Ascending aorta (tissue), 2 donors: ENCODE results near the gene PLD3. TPM values are rescaled to one million over a fixed set of nuclear protein-coding genes. Genes with fewer than 3 reads are reported as not detected.

ENCODE experiments used
- DNase-seq, 2 donors: peaks; one replicate each; pipeline ENCODE4 v3.0.0-alpha.2; 2019; ENCODE audit warnings: low spot score in 2 of 2
- H3K27ac ChIP-seq, 2 donors: fragments of 200-600 bp; sonication (generic); one replicate each; pipeline ENCODE4 v1.5.1; 2016 to 2017; ENCODE audit warnings: mild to moderate bottlenecking in 1 of 2
- H3K27me3 ChIP-seq: fragments of 200-600 bp; sonication (generic); one replicate; pipeline ENCODE4 v1.5.1; 2017
- H3K36me3 ChIP-seq, 2 donors: fragments of 200-600 bp; sonication (generic); one replicate each; pipeline ENCODE4 v1.5.1; 2016
- H3K4me1 ChIP-seq, 2 donors: fragments of 200-600 bp; sonication (generic); one replicate each; pipeline ENCODE4 v1.5.1; 2016 to 2017; ENCODE audit warnings: mild to moderate bottlenecking in 1 of 2
- H3K4me3 ChIP-seq, 2 donors: fragments of 200-600 bp; sonication (generic); one replicate each; pipeline ENCODE4 v1.5.1; 2016 to 2017; ENCODE audit warnings: mild to moderate bottlenecking in 1 of 2
- H3K9me3 ChIP-seq, 2 donors: fragments of 200-600 bp; sonication (generic); one replicate each; pipeline ENCODE4 v1.5.1; 2016
- intact Hi-C: fragments of 100-400 bp; cut with DNase I; formaldehyde crosslinking; loops from one replicate; pipeline ENCODE4 v1.15.1; 2023
- total RNA-seq: library from RNA; depleted of rRNA; stranded (reverse); fragments of >200 nt; gene quantifications from one replicate; pipeline ENCODE4 v1.1.0, GENCODE V29; 2016
- TF ChIP-seq, protein P1 (sequence below), 3 experiments: fragments of 200-600 bp in 2 of 3; fragments of 450-650 bp in 1 of 3; sonication (generic) in 2 of 3; IDR thresholded peaks; one replicate each; pipeline ENCODE4 v1.5.1; 2016 to 2019; ENCODE audit warnings: antibody characterized with exemption in 3 of 3, mild to moderate bottlenecking in 1 of 3, moderate library complexity in 1 of 3

Gene PLD3
- total RNA-seq, 1 donor from 2014 or later = 345 TPM

DNA sequence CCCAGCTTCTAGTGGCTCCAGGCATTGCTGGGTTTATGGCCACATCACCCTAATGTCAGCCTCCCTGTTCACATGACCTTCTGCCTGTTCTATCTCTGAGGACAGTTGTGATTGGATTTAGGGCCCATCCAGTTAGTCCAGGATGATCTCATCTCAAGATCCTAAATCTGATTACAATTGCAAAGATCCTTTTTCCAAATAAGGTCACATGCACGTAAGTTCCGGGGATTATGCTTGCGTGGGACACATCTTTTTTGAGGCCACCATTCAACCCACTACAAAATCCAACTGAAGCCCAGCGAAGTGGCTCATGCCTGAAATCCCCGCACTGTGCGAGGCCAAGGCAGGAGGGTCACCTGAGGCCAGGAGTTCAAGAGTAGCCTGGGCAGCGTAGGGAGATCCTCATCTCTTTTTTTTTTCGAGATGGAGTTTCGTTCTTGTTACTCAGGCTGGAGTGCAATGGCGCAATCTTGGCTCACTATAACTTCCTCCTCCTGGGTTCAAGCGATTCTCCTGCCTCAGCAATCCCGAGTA lies 12.3 kb downstream of the PLD3 start:
- H3K4me3 ChIP-seq = no peak overlapping the region
- H3K27me3 ChIP-seq = no peaks in the 10 kb centered on the region
- DNase-seq = no peak
- H3K4me1 ChIP-seq = peaks cover 0 to 3% of the 10 kb centered on the region in 2 donors
- H3K9me3 ChIP-seq = no peaks in the 10 kb centered on the region
- peaks cover 0 to 4% of the 10 kb centered on the region in 2 donors for H3K36me3 ChIP-seq
- intact Hi-C loops = no loop called here
- no peak overlapping the region for H3K27ac ChIP-seq
- TF ChIP-seq, protein P1, sequence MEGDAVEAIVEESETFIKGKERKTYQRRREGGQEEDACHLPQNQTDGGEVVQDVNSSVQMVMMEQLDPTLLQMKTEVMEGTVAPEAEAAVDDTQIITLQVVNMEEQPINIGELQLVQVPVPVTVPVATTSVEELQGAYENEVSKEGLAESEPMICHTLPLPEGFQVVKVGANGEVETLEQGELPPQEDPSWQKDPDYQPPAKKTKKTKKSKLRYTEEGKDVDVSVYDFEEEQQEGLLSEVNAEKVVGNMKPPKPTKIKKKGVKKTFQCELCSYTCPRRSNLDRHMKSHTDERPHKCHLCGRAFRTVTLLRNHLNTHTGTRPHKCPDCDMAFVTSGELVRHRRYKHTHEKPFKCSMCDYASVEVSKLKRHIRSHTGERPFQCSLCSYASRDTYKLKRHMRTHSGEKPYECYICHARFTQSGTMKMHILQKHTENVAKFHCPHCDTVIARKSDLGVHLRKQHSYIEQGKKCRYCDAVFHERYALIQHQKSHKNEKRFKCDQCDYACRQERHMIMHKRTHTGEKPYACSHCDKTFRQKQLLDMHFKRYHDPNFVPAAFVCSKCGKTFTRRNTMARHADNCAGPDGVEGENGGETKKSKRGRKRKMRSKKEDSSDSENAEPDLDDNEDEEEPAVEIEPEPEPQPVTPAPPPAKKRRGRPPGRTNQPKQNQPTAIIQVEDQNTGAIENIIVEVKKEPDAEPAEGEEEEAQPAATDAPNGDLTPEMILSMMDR (IDR thresholded peaks at IDR 0.05) = no peak

DNA sequence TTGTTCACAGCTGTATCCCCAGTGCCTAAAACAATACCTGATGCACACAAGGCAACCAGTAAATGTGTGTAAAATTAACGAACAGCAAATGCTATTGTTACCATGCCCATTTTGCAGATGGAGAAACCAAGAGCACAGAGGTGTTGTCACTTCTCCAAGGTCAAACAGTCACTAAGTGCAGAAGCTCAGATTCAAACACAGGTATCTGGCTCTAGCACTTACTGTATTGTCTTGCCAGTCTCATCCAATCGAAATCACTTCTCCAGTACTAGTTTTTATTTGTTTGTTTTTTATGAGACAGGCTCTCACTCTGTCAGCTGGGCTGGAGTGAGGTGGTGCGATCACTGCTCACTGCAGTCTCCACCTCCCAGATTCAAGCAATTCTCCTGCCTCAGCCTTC lies 13.7 kb downstream of the PLD3 start:
- H3K27me3 ChIP-seq = no peaks in the 10 kb centered on the region
- DNase-seq = no peak
- no peak overlapping the region for H3K27ac ChIP-seq
- TF ChIP-seq, protein P1 (IDR thresholded peaks at IDR 0.05) = no peak
- no peak overlapping the region for H3K4me3 ChIP-seq
- H3K9me3 ChIP-seq = no peaks in the 10 kb centered on the region
- peaks cover 0 to 5% of the 10 kb centered on the region in 2 donors for H3K4me1 ChIP-seq
- intact Hi-C loops = no loop called here
- peaks cover 10 to 12% of the 10 kb centered on the region in 2 donors for H3K36me3 ChIP-seq

DNA sequence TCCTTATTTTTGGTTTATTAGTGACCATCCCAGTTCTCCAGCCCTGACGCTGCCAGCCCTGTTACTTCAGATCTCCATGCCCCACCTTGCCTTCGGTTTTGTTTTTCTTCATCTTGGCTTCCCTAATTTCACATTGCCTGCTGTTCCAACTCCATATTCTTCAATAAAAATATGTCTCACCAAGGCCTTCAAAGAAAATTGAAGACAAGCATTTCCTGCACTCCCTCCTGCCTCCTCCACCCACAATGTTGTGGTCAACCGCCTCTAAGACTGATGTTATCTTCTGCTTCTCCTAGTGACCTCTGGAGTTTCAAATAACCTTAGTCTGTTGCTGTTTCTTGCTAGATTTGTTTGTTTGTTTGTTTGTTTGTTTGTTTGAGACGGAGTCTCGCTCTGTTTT lies 14.6 kb downstream of the PLD3 start:
- TF ChIP-seq, protein P1 (IDR thresholded peaks at IDR 0.05) = no peak

DNA sequence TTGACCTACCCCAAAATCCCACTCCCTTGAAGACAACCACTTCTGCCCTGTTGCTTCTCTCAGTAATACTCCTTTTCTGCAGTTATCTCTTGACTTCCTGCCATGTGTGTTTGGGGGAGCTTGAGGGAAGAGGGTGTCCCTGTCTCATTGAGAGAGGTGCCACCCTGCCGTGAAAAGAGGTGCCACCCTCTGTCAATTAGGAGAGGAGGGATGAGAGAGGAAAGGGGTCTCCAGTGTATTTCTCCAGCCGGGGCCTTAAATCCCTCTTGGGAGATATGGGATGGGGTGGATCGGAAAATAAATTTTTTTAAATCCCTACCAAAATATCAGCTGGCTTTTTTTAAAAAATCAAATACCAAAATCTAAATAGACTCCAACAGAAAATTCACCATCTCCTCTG lies 16.5 kb downstream of the PLD3 start:
- peak overlapping the region; percentile 52 to 54 for H3K4me3 ChIP-seq

More for the DNA sequence above, 14.6 kb downstream of the PLD3 start:
- intact Hi-C loops = no loop called here
- no peak for DNase-seq
- Histone ChIP-seq H3K4me3 (no peak overlapping the region), H3K27me3 (no peaks in the 10 kb centered on the region), H3K27ac (no peak overlapping the region), H3K4me1 (peaks cover 0 to 5% of the 10 kb centered on the region in 2 donors), H3K9me3 (no peaks in the 10 kb centered on the region), H3K36me3 (peaks cover 19% of the 10 kb centered on the region in 2 donors)

DNA sequence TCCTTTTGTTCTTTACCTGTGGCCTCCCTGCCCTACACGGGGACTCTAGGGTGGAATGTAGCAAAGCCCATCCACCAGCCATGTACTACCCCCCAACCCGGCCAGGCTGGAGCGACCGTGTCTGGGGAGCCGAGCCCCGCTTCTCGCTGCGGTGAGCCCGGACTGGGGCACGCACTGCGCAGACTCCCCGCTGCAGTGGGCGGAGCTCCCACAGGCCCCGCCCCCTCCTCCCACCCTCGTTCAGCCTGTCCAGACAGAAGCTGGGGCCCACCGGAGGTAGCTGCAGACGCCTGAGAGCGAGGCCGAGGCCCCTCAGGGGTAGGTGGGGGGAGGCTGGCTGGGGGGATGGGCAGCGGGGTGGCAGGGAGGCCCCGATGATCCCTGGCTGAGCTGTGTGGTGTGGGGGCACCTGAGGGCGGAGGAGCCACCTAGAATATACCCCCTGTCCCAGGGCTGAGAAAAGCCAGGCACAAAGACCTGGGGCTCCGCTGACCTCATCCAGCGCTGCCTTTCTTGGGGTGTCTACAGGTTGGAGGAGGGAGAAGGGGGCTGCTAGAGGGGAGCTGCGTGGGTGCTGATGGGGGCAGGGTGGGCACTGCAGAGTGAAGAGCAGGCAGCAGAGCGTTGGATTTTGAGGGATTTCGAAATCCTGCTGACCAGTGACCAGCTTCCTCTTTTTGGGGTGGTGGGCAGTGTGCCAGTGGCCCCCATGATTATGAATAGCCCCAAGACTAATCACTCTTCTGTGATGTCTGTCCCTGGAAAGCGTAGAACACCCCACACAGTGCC lies 17.3 kb downstream of the PLD3 start:
- H3K4me1 ChIP-seq = peaks cover 0 to 5% of the 10 kb centered on the region in 2 donors

More for the DNA sequence above, 16.5 kb downstream of the PLD3 start:
- H3K27me3 ChIP-seq = no peaks in the 10 kb centered on the region
- peaks cover 0 to 5% of the 10 kb centered on the region in 2 donors for H3K4me1 ChIP-seq
- intact Hi-C loops = no loop called here
- no peaks in the 10 kb centered on the region for H3K9me3 ChIP-seq
- DNase-seq = no peak
- H3K36me3 ChIP-seq = peaks cover 28 to 37% of the 10 kb centered on the region in 2 donors
- TF ChIP-seq, protein P1 (IDR thresholded peaks at IDR 0.05) = no peak
- no peak overlapping the region for H3K27ac ChIP-seq

More for the DNA sequence above, 17.3 kb downstream of the PLD3 start:
- Histone ChIP-seq H3K27ac (peak overlapping the region in 1 of 2 donors; percentile 1), H3K36me3 (peaks cover 30 to 45% of the 10 kb centered on the region in 2 donors), H3K9me3 (no peaks in the 10 kb centered on the region), H3K4me3 (peak overlapping the region; percentile 52 to 54), H3K27me3 (no peaks in the 10 kb centered on the region)
- TF ChIP-seq, protein P1 (IDR thresholded peaks at IDR 0.05) = no peak
- peak in 1 of 2 donors; percentile 30 for DNase-seq
- intact Hi-C loops = no loop called here
